Measurements from ENCODE around the gene CCDC154. TPM values are rescaled to one million over a fixed set of nuclear protein-coding genes. Genes with fewer than 3 reads are reported as not detected.

The CCDC154 gene
- total RNA-seq, 2 donors from 2014 or later: 1.9 to 2.2 TPM

DNA sequence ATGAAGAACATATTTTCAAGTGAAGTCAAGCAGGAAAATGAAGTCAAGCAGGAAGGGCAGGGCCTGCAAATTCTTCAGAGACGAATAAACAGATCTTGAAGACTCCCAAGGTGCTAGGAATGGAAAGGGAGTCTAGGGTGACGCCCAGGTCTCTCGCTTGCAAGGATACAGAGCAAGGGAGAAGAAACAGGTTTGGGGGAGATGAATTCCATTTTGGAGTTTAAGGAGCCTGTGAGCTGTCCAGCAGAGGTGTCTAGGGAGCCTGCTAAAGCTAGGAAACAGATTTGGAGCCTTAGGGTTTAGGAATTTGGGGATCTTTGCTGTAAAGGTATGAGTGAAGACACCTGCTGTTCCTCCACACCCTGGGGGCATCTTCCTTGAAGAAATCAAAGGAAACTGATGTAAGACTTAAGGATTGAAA is 27.8 kb downstream of the CCDC154 start:
- Mint-ChIP-seq H3K36me3 (ENCODE audit: low read depth) (peaks cover 4% of the 10 kb centered on the region), H3K4me1 (peaks cover 2% of the 10 kb centered on the region), H3K9me3 (no peaks in the 10 kb centered on the region), H3K27ac (no peak overlapping the region), H3K27me3 (ENCODE audit: insufficient read depth) (no peaks in the 10 kb centered on the region), H3K4me3 (no peak overlapping the region)
- Histone ChIP-seq H3K9ac (ENCODE audit: extremely low read depth, low read length, poor library complexity, severe bottlenecking) (no peak overlapping the region), H3K27me3 (ENCODE audit: control insufficient read depth, insufficient read depth, low read length, poor library complexity, severe bottlenecking) (no peaks in the 10 kb centered on the region), H3K4me3 (ENCODE audit: low read length) (no peak overlapping the region), H3K27ac (ENCODE audit: low read depth, low read length) (no peak overlapping the region), H3K36me3 (ENCODE audit: control insufficient read depth, insufficient read depth, low read length) (peaks cover 9% of the 10 kb centered on the region), H3K4me1 (ENCODE audit: control insufficient read depth, insufficient read depth, low read length) (peaks cover 3% of the 10 kb centered on the region), H3K9me3 (ENCODE audit: control insufficient read depth, low read length) (no peaks in the 10 kb centered on the region)
- TF ChIP-seq, protein P1, sequence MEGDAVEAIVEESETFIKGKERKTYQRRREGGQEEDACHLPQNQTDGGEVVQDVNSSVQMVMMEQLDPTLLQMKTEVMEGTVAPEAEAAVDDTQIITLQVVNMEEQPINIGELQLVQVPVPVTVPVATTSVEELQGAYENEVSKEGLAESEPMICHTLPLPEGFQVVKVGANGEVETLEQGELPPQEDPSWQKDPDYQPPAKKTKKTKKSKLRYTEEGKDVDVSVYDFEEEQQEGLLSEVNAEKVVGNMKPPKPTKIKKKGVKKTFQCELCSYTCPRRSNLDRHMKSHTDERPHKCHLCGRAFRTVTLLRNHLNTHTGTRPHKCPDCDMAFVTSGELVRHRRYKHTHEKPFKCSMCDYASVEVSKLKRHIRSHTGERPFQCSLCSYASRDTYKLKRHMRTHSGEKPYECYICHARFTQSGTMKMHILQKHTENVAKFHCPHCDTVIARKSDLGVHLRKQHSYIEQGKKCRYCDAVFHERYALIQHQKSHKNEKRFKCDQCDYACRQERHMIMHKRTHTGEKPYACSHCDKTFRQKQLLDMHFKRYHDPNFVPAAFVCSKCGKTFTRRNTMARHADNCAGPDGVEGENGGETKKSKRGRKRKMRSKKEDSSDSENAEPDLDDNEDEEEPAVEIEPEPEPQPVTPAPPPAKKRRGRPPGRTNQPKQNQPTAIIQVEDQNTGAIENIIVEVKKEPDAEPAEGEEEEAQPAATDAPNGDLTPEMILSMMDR (conservative IDR thresholded peaks at IDR 0.05): no peak
- DNase-seq: no peak
- 90 to 94% methylated on average over 3 of the region's 3 CpGs for WGBS, 2 experiments (ENCODE audit: insufficient coverage in 1 of 2, insufficient read length in 1 of 2)

DNA sequence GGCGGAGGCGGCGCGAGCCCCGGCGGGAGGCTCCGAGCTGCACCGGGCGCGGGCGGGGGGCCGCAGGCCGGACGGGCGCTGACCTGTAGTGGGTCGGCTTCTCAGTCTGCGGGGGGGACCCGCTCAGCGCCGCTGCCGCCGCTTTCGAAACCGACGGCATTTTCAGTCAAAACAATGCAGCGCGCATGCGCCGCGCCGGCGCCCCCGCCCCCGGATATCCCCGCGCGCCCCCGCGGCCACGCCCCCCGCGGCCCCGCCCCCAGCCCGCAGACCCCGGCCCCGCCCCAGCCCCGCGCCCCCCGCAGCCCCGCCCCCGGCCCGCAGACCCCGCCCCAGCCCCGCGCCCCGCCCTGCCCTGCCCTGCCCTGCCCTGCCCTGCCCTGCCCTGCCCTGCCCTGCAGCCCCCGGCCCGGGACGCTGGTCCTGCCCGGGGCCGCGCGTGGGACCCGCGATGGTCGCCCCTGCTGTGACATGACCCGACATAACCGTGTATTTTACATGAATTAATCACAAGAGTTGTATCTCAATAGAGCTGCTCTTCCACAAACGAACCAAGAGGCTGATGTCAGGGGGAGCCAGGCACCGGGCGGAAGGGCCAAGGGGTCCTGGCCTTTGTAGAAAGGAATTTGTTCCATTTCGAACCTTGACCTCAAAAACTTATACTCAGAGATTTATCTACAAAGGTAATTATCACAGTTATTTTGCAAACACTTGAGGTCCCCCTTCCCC is 29.7 kb downstream of the CCDC154 start, which contains the start of gene UNKL:
Gene UNKL, minus strand, starts transcription at position 173 of the 729 bp plus-strand sequence. Its CDS starts 13 bp downstream, at position 160.
- no peaks in the 10 kb centered on the region for H3K4me1 Mint-ChIP-seq
- peak; percentile 91 for DNase-seq
- H3K36me3 Mint-ChIP-seq (ENCODE audit: low read depth): peaks cover 11% of the 10 kb centered on the region
- Histone ChIP-seq H3K4me3 (ENCODE audit: low read length) (peak within 1 kb of the TSS; percentile 77), H3K4me1 (ENCODE audit: control insufficient read depth, insufficient read depth, low read length) (peaks cover 1% of the 10 kb centered on the region), H3K9ac (ENCODE audit: extremely low read depth, low read length, poor library complexity, severe bottlenecking) (peak within 1 kb of the TSS; percentile 53), H3K27ac (ENCODE audit: low read depth, low read length) (no peak within 1 kb of the TSS), H3K27me3 (ENCODE audit: control insufficient read depth, insufficient read depth, low read length, poor library complexity, severe bottlenecking) (no peaks in the 10 kb centered on the region), H3K9me3 (ENCODE audit: control insufficient read depth, low read length) (no peaks in the 10 kb centered on the region), H3K36me3 (ENCODE audit: control insufficient read depth, insufficient read depth, low read length) (peaks cover 9% of the 10 kb centered on the region)
- WGBS, 2 experiments (ENCODE audit: insufficient coverage in 1 of 2, insufficient read length in 1 of 2): 5 to 9% methylated on average over 34 to 72 of the region's 72 CpGs
- TF ChIP-seq, protein P1 (conservative IDR thresholded peaks at IDR 0.05): no peak
- H3K27ac Mint-ChIP-seq: peak within 1 kb of the TSS; percentile 52
- H3K9me3 Mint-ChIP-seq: no peaks in the 10 kb centered on the region
- no peaks in the 10 kb centered on the region for H3K27me3 Mint-ChIP-seq (ENCODE audit: insufficient read depth)
- peak within 1 kb of the TSS; percentile 74 for H3K4me3 Mint-ChIP-seq

DNA sequence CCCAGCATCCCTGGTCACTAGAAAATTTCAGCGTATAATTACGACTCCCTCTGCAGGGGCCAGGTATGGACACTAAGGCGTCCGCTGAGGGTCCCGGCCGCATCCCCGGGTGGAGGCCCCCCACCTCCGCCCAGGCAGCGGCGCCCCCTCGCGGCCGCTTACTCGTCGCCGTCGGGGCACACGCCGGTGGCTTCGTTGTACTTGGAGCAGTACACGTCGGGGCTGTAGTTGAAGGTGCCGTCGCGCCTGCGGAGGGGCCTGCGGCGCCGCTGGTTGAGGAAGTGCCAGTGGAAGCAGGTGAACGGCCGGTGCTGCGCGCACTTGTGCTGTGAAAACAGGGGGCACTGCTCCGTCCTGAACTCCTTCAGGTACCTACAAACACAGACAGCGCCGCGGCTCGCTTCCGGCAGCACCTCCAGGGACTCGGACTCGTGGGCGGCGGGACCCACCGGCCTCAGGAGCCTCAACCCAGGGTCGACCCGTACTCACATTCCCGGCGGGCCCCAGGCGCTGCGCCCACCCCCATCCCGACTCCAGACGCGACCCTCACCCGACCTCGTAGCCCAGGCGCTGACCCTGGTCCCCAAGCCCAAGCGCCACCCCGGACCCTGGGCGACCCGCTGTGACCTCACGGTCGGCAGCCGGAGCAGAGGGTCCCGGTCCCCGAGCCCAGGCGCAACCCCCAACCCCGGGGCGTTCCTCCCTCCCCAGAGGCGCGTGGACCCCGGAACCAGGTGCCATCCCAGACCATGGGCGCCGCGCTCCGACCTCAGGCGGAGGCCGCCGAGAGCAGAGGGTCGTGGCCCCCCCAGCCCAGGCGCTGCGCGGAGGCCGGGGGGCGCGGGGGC is 30.4 kb downstream of the CCDC154 start:
- Histone ChIP-seq H3K4me1 (ENCODE audit: control insufficient read depth, insufficient read depth, low read length) (no peaks in the 10 kb centered on the region), H3K36me3 (ENCODE audit: control insufficient read depth, insufficient read depth, low read length) (peaks cover 9% of the 10 kb centered on the region), H3K27me3 (ENCODE audit: control insufficient read depth, insufficient read depth, low read length, poor library complexity, severe bottlenecking) (no peaks in the 10 kb centered on the region), H3K9ac (ENCODE audit: extremely low read depth, low read length, poor library complexity, severe bottlenecking) (peak overlapping the region; percentile 53), H3K4me3 (ENCODE audit: low read length) (peak overlapping the region; percentile 77), H3K27ac (ENCODE audit: low read depth, low read length) (no peak overlapping the region), H3K9me3 (ENCODE audit: control insufficient read depth, low read length) (no peaks in the 10 kb centered on the region)
- Mint-ChIP-seq H3K4me1 (no peaks in the 10 kb centered on the region), H3K27me3 (ENCODE audit: insufficient read depth) (no peaks in the 10 kb centered on the region), H3K4me3 (peak overlapping the region; percentile 74), H3K27ac (peak overlapping the region; percentile 52), H3K36me3 (ENCODE audit: low read depth) (peaks cover 11% of the 10 kb centered on the region), H3K9me3 (no peaks in the 10 kb centered on the region)
- DNase-seq: peak; percentile 89
- TF ChIP-seq, protein P1 (conservative IDR thresholded peaks at IDR 0.05): peak; percentile 87
- 8 to 10% methylated on average over 34 to 85 of the region's 85 CpGs for WGBS, 2 experiments (ENCODE audit: insufficient coverage in 1 of 2, insufficient read length in 1 of 2)

All from endodermal cell (in vitro differentiated cells).